HepG2 (cell line): ENCODE measurements around the gene TANGO6. TPM values are rescaled to one million over a fixed set of nuclear protein-coding genes. Genes with fewer than 3 reads are reported as not detected.

ENCODE experiments used
- AHR ChIP-seq: IDR thresholded peaks from 2 replicates; pipeline ENCODE4 v1.6.1; 2018; ENCODE audit warnings: missing genetic modification reagents, missing compliant biosample characterization
- ATF7 ChIP-seq, 2 experiments: fragments of 450-650 bp in 1 of 2; sonication (generic) in 1 of 2; formaldehyde crosslinking in 1 of 2; IDR thresholded peaks; 2 replicates each; pipeline versions ENCODE4 v1.4.0 to v1.6.1; 2016 to 2020; ENCODE audit warnings: antibody characterized with exemption in 1 of 2, mild to moderate bottlenecking in 1 of 2, missing genetic modification reagents in 1 of 2
- ETV6 ChIP-seq: sonication (generic); formaldehyde crosslinking; conservative IDR thresholded peaks from 2 replicates; pipeline ENCODE4 v1.4.0; 2020; ENCODE audit warnings: missing genetic modification reagents
- GMEB2 ChIP-seq: IDR thresholded peaks from 2 replicates; pipeline ENCODE4 v1.6.1; 2016; ENCODE audit warnings: missing biosample characterization, missing genetic modification reagents, low read depth
- GTF3A ChIP-seq: sonication (generic); formaldehyde crosslinking; conservative IDR thresholded peaks from 2 replicates; pipeline ENCODE4 v1.4.0; 2020; ENCODE audit warnings: mild to moderate bottlenecking, missing genetic modification reagents
- HNRNPUL1 ChIP-seq: fragments of 200-400 bp; formaldehyde crosslinking; IDR thresholded peaks from 2 replicates; pipeline ENCODE4 v1.6.1; 2017; ENCODE audit warnings: low read depth, mild to moderate bottlenecking, low read length, moderate library complexity
- KLF13 ChIP-seq: sonication (generic); formaldehyde crosslinking; IDR thresholded peaks from 2 replicates; pipeline ENCODE4 v1.4.0; 2020; ENCODE audit warnings: mild to moderate bottlenecking, missing genetic modification reagents
- MTERF4 ChIP-seq: sonication (generic); formaldehyde crosslinking; IDR thresholded peaks from 2 replicates; pipeline ENCODE4 v1.8.0; 2023; ENCODE audit warnings: mild to moderate bottlenecking, missing genetic modification reagents
- MYC ChIP-seq: sonication (generic); formaldehyde crosslinking; IDR thresholded peaks from 2 replicates; pipeline ENCODE4 v1.9.0; 2021; ENCODE audit warnings: missing genetic modification reagents, borderline replicate concordance
- NFE2L2 ChIP-seq: fragments of 150-350 bp; IDR thresholded peaks from 2 replicates; pipeline ENCODE4 v1.6.1; 2014; ENCODE audit warnings: low read length
- NFYB ChIP-seq: sonication (generic); formaldehyde crosslinking; IDR thresholded peaks from 2 replicates; pipeline ENCODE4 v1.4.0; 2020; ENCODE audit warnings: missing genetic modification reagents
- POGZ ChIP-seq: sonication (generic); formaldehyde crosslinking; IDR thresholded peaks from 2 replicates; pipeline ENCODE4 v1.4.0; 2020; ENCODE audit warnings: mild to moderate bottlenecking, missing genetic modification reagents
- RBFOX2 ChIP-seq: fragments of 200-400 bp; formaldehyde crosslinking; IDR thresholded peaks from 2 replicates; pipeline ENCODE4 v1.6.1; 2017; ENCODE audit warnings: low read depth, mild to moderate bottlenecking, low read length
- TBX2 ChIP-seq: sonication (generic); formaldehyde crosslinking; IDR thresholded peaks from 2 replicates; pipeline ENCODE4 v1.5.0; 2020; ENCODE audit warnings: missing genetic modification reagents, mild to moderate bottlenecking, borderline replicate concordance
- TOE1 ChIP-seq: sonication (generic); formaldehyde crosslinking; IDR thresholded peaks from 2 replicates; pipeline ENCODE4 v1.4.0; 2020; ENCODE audit warnings: mild to moderate bottlenecking, missing genetic modification reagents
- ZNF362 ChIP-seq: sonication (generic); formaldehyde crosslinking; IDR thresholded peaks from 2 replicates; pipeline ENCODE4 v1.4.0; 2020; ENCODE audit warnings: missing genetic modification reagents, mild to moderate bottlenecking, borderline replicate concordance
- ZNF382 ChIP-seq: sonication (generic); formaldehyde crosslinking; IDR thresholded peaks from 2 replicates; pipeline ENCODE4 v1.5.0; 2020; ENCODE audit warnings: missing genetic modification reagents, mild to moderate bottlenecking, borderline replicate concordance
- ZNF44 ChIP-seq: sonication (generic); formaldehyde crosslinking; IDR thresholded peaks from 2 replicates; pipeline ENCODE4 v1.5.1; 2020; ENCODE audit warnings: mild to moderate bottlenecking, missing genetic modification reagents
- ZNF460 ChIP-seq: sonication (generic); formaldehyde crosslinking; IDR thresholded peaks from 2 replicates; pipeline ENCODE4 v1.5.1; 2020; ENCODE audit warnings: missing genetic modification reagents, mild to moderate bottlenecking, borderline replicate concordance
- ZNF572 ChIP-seq: sonication (generic); formaldehyde crosslinking; IDR thresholded peaks from 2 replicates; pipeline ENCODE4 v1.5.1; 2020; ENCODE audit warnings: mild to moderate bottlenecking, missing genetic modification reagents
- ZNF577 ChIP-seq: sonication (generic); formaldehyde crosslinking; IDR thresholded peaks from 2 replicates; pipeline ENCODE4 v1.4.0; 2020; ENCODE audit warnings: mild to moderate bottlenecking, low read depth, missing genetic modification reagents, borderline replicate concordance
- ZNF691 ChIP-seq: sonication (generic); formaldehyde crosslinking; IDR thresholded peaks from 2 replicates; pipeline ENCODE4 v1.4.0; 2020; ENCODE audit warnings: missing genetic modification reagents, low read depth, mild to moderate bottlenecking, borderline replicate concordance
- ZSCAN30 ChIP-seq: sonication (generic); formaldehyde crosslinking; IDR thresholded peaks from 2 replicates; pipeline ENCODE4 v1.5.0; 2020; ENCODE audit warnings: mild to moderate bottlenecking, missing genetic modification reagents
- polyA plus RNA-seq, 8 experiments: library from polyadenylated mRNA; depleted of rRNA in 3 of 8; stranded (reverse) in 7 of 8; unstranded in 1 of 8; fragments of >200 nt; fragmentation: Illumina TruSeq in 4 of 8; extraction: Trizol in 4 of 8; gene quantifications; 2 replicates each; pipeline versions ENCODE4 v1.2.1 to v1.2.3, GENCODE V29; 2011 to 2016; ENCODE audit warnings: low read depth in 4 of 8, missing spikeins in 1 of 8, mixed read lengths in 1 of 8; ENCODE audit not compliant: insufficient read depth in 1 of 8
- total RNA-seq, 5 experiments: library from RNA; depleted of rRNA; stranded (reverse); fragments of >200 nt; fragmentation: Illumina TruSeq; extraction: Trizol; gene quantifications; 2 replicates each; pipeline ENCODE4 v1.2.3, GENCODE V29; 2016; ENCODE audit warnings: low read depth in 1 of 5

TANGO6 gene
- total and polyA plus RNA-seq, 2 of the 13 experiments (the other 11 are each of a cell fraction or from before 2014, with no cell fraction given) = 7.2 to 13.3 TPM

GRCh38 chr16:68843482-68844210 lies at the start of gene TANGO6 (continued):
- no peak for TF ChIP-seq ZNF460 (CRISPR knock-in tag)
- peak; percentile 88; the same call in 1 of the 2 replicates for TF ChIP-seq TOE1 (CRISPR knock-in tag)
- peak; percentile 95 for TF ChIP-seq RBFOX2
- TF ChIP-seq ZSCAN30 (CRISPR knock-in tag) = no peak; the same call in 1 of the 2 replicates
- TF ChIP-seq MTERF4 (CRISPR knock-in tag) = no peak
- no peak for TF ChIP-seq GMEB2 (CRISPR knock-in tag)
- TF ChIP-seq ZNF577 (CRISPR knock-in tag) = peak; percentile 78; the same call in 1 of the 2 replicates
- TF ChIP-seq MYC (CRISPR knock-in tag) = peak; percentile 92
- TF ChIP-seq HNRNPUL1 = no peak
- no peak for TF ChIP-seq ZNF44
- TF ChIP-seq AHR = peak; percentile 81; the same call in 1 of the 2 replicates
- TF ChIP-seq GTF3A (CRISPR knock-in tag) = peak; percentile 86
- TF ChIP-seq ZNF382 (CRISPR knock-in tag) = no peak
- TF ChIP-seq ETV6 (CRISPR knock-in tag) = peak; percentile 64; the same call in 1 of the 2 replicates
- no peak for TF ChIP-seq NFE2L2
- TF ChIP-seq ZNF572 = no peak
- TF ChIP-seq NFYB (CRISPR knock-in tag) = no peak
- TF ChIP-seq KLF13 = no peak
- TF ChIP-seq ATF7 (IDR thresholded peaks at IDR 0.05) = no peak
- no peak for TF ChIP-seq ATF7 (CRISPR knock-in tag; IDR thresholded peaks at IDR 0.05)
- peak; percentile 87; the same call in 1 of the 2 replicates for TF ChIP-seq ZNF691 (CRISPR knock-in tag)
- no peak; the same call in 1 of the 2 replicates for TF ChIP-seq POGZ
- peak; percentile 99 for TF ChIP-seq ZNF362
- peak; percentile 70; the same call in 1 of the 2 replicates for TF ChIP-seq TBX2 (CRISPR knock-in tag)
